IMR-90 (cell line): Measurements from ENCODE around the gene EDA.

Source experiments
- BHLHE40 ChIP-seq: fragments of 150-350 bp; IDR thresholded peaks from 2 replicates; pipeline ENCODE4 v1.6.1; 2016; ENCODE audit warnings: mild to moderate bottlenecking, low read depth, low read length
- CEBPB ChIP-seq: IDR thresholded peaks from 2 replicates; pipeline ENCODE4 v1.6.1; 2012; ENCODE audit warnings: low read depth, low read length, improper control_type of control experiment
- CTCF ChIP-seq: conservative IDR thresholded peaks from 2 replicates; pipeline ENCODE4 v1.5.1; 2012; ENCODE audit warnings: mild to moderate bottlenecking, low read depth, low read length, improper control_type of control experiment
- ELK1 ChIP-seq: fragments of 150-350 bp; IDR thresholded peaks from 2 replicates; pipeline ENCODE4 v1.6.1; 2016; ENCODE audit warnings: low read depth, mild to moderate bottlenecking, low read length, moderate library complexity, borderline replicate concordance
- MAZ ChIP-seq: IDR thresholded peaks from 2 replicates; pipeline ENCODE4 v1.6.1; 2012; ENCODE audit warnings: low read depth, mild to moderate bottlenecking, low read length, improper control_type of control experiment, moderate library complexity, borderline replicate concordance
- MXI1 ChIP-seq: IDR thresholded peaks from 2 replicates; pipeline ENCODE4 v1.6.1; 2012; ENCODE audit warnings: low read depth, mild to moderate bottlenecking, low read length, moderate library complexity, borderline replicate concordance
- NFE2L2 ChIP-seq: fragments of 150-350 bp; IDR thresholded peaks from 2 replicates; pipeline ENCODE4 v1.6.1; 2016; ENCODE audit warnings: low read depth, mild to moderate bottlenecking, low read length
- POLR2A ChIP-seq: IDR thresholded peaks from 2 replicates; pipeline ENCODE4 v1.6.1; 2012; ENCODE audit warnings: mild to moderate bottlenecking, low read depth, low read length
- RAD21 ChIP-seq: IDR thresholded peaks from 2 replicates; pipeline ENCODE4 v1.6.1; 2012; ENCODE audit warnings: low read length, improper control_type of control experiment
- SMC3 ChIP-seq: fragments of 150-350 bp; IDR thresholded peaks from 2 replicates; pipeline ENCODE4 v1.6.1; 2016; ENCODE audit warnings: low read depth, mild to moderate bottlenecking, antibody characterized with exemption, low read length, moderate library complexity
- USF2 ChIP-seq: fragments of 150-350 bp; IDR thresholded peaks from 2 replicates; pipeline ENCODE4 v1.6.1; 2017; ENCODE audit warnings: mild to moderate bottlenecking, antibody characterized with exemption, low read length, low read depth

GRCh38 chrX:69900491-69900890, 284.6 kb downstream of the EDA start:
- TF ChIP-seq MAZ: no peak
- TF ChIP-seq CTCF: no peak
- TF ChIP-seq RAD21: no peak
- no peak for TF ChIP-seq BHLHE40
- TF ChIP-seq POLR2A: no peak
- no peak for TF ChIP-seq USF2
- TF ChIP-seq MXI1: no peak
- no peak for TF ChIP-seq NFE2L2
- TF ChIP-seq CEBPB: no peak
- TF ChIP-seq ELK1: no peak
- TF ChIP-seq SMC3: no peak
